ENCODE results near the gene INTS6.

Gene INTS6

GRCh38 chr13:51440381-51440780, 12.5 kb downstream of the INTS6 start:
- H3K4me2 ChIP-seq (ENCODE audit: low read depth, low read length), result no peak overlapping the region
- no peaks in the 10 kb centered on the region for H3K36me3 ChIP-seq (replicated peaks; ENCODE audit: insufficient read depth, low read length)
- no peaks in the 10 kb centered on the region for H3K9me3 ChIP-seq (replicated peaks; ENCODE audit: insufficient read depth, low read length)
- H3F3A ChIP-seq (ENCODE audit: insufficient read depth, low read length), result no peaks in the 10 kb centered on the region
- no peak for DNase-seq
- H3K9ac ChIP-seq (ENCODE audit: low read length), result no peak overlapping the region
- no peaks in the 10 kb centered on the region for H4K20me1 ChIP-seq (ENCODE audit: insufficient read depth, low read length)
- H2AFZ ChIP-seq (ENCODE audit: low read length), result no peak overlapping the region
- no peaks in the 10 kb centered on the region for H3K27me3 ChIP-seq (replicated peaks; ENCODE audit: insufficient read depth, low read length)
- TF ChIP-seq EZH2phosphoT487 (IDR thresholded peaks at IDR 0.05; ENCODE audit: low read length) (no peak), CTCF (IDR thresholded peaks at IDR 0.05; ENCODE audit: low read length) (no peak), EZH2 (optimal IDR thresholded peaks at IDR 0.05; ENCODE audit: low read depth, low read length) (no peak)
- H3K27ac ChIP-seq (ENCODE audit: low read length), result no peak overlapping the region
- H3K4me1 ChIP-seq (ENCODE audit: low read length), result no peaks in the 10 kb centered on the region
- H3K9me2 ChIP-seq (replicated peaks; ENCODE audit: insufficient read depth, low read length), result no peaks in the 10 kb centered on the region
- H3K79me2 ChIP-seq (ENCODE audit: low read length), result no peaks in the 10 kb centered on the region
- H3K4me3 ChIP-seq (ENCODE audit: low read length), result no peak overlapping the region

DNA sequence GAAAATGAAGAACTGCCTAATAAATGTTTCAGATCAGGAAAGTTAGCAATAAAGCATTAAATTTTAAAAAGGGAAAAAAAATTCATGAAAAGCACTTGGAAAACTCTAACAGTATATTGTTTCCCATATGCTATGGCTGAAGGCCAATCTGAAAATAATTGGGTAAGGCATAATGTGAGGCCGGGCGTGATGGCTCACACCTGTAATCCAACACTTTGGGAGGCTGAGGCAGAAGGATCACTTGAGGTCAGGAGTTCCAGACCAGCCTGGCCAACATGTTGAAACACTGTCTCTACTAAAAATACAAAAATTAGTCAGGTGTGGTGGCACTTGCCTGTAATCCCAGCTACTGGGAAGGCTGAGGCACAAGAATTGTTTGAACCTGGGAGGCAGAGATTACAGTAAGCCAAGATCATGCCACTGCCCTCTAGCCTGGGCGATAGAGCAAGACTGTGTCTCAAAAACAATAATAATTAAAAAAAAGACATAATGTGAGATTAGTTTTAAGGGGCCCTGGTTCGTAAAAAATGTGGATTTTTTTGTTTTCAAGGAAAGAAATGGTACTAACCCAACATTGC, 15.2 kb downstream of the INTS6 start:
- DNase-seq, result no peak
- no peaks in the 10 kb centered on the region for H3K79me2 ChIP-seq (ENCODE audit: low read length)
- H3K27me3 ChIP-seq (replicated peaks; ENCODE audit: insufficient read depth, low read length), result no peaks in the 10 kb centered on the region
- H3K4me1 ChIP-seq (ENCODE audit: low read length), result no peaks in the 10 kb centered on the region
- H3K4me3 ChIP-seq (ENCODE audit: low read length), result no peak overlapping the region
- H3K27ac ChIP-seq (ENCODE audit: low read length), result no peak overlapping the region
- H3K36me3 ChIP-seq (replicated peaks; ENCODE audit: insufficient read depth, low read length), result no peaks in the 10 kb centered on the region
- H3K9ac ChIP-seq (ENCODE audit: low read length), result no peak overlapping the region
- TF ChIP-seq CTCF (IDR thresholded peaks at IDR 0.05; ENCODE audit: low read length) (no peak), EZH2 (optimal IDR thresholded peaks at IDR 0.05; ENCODE audit: low read depth, low read length) (no peak), EZH2phosphoT487 (IDR thresholded peaks at IDR 0.05; ENCODE audit: low read length) (no peak)
- H4K20me1 ChIP-seq (ENCODE audit: insufficient read depth, low read length), result no peaks in the 10 kb centered on the region
- H3K4me2 ChIP-seq (ENCODE audit: low read depth, low read length), result no peak overlapping the region
- H3F3A ChIP-seq (ENCODE audit: insufficient read depth, low read length), result no peaks in the 10 kb centered on the region
- no peaks in the 10 kb centered on the region for H3K9me3 ChIP-seq (replicated peaks; ENCODE audit: insufficient read depth, low read length)
- no peaks in the 10 kb centered on the region for H3K9me2 ChIP-seq (replicated peaks; ENCODE audit: insufficient read depth, low read length)
- H2AFZ ChIP-seq (ENCODE audit: low read length), result no peak overlapping the region

DNA sequence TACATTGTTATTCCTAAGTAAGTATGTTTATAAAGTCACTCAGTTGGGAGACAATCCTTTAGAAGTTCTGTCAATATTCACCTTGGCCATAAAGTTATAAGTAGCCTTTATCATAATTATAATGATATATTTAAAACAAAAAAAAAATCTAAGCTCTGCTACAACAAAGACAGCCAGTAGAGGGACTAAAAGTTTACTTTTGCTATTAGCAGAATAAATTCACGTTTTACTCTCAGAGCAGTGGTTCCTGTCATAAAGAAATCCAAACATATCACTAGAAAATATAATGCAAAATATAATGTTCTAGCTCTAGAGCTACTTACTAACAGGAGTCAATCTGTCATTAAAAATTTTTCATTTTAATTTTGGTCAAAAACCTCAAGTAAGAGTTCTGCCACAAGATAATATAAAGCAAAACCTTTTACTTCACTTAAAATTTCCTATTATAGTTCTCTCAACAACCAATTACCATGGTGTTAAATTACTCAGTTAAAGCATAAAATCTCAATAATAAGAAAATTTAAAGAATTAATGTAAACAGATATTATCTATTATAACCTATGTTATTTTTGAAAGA, 17.7 kb downstream of the INTS6 start:
- H3K4me3 ChIP-seq (ENCODE audit: low read length), result no peak overlapping the region
- H2AFZ ChIP-seq (ENCODE audit: low read length), result no peak overlapping the region
- H3K27me3 ChIP-seq (replicated peaks; ENCODE audit: insufficient read depth, low read length), result no peaks in the 10 kb centered on the region
- DNase-seq, result no peak
- no peaks in the 10 kb centered on the region for H3K9me2 ChIP-seq (replicated peaks; ENCODE audit: insufficient read depth, low read length)
- TF ChIP-seq CTCF (IDR thresholded peaks at IDR 0.05; ENCODE audit: low read length) (no peak), EZH2phosphoT487 (IDR thresholded peaks at IDR 0.05; ENCODE audit: low read length) (no peak), EZH2 (optimal IDR thresholded peaks at IDR 0.05; ENCODE audit: low read depth, low read length) (no peak)
- H3K9ac ChIP-seq (ENCODE audit: low read length), result no peak overlapping the region
- no peaks in the 10 kb centered on the region for H3K4me1 ChIP-seq (ENCODE audit: low read length)
- H3K79me2 ChIP-seq (ENCODE audit: low read length), result no peaks in the 10 kb centered on the region
- H3K4me2 ChIP-seq (ENCODE audit: low read depth, low read length), result no peak overlapping the region
- no peaks in the 10 kb centered on the region for H3K9me3 ChIP-seq (replicated peaks; ENCODE audit: insufficient read depth, low read length)
- H3F3A ChIP-seq (ENCODE audit: insufficient read depth, low read length), result no peaks in the 10 kb centered on the region
- no peak overlapping the region for H3K27ac ChIP-seq (ENCODE audit: low read length)
- H3K36me3 ChIP-seq (replicated peaks; ENCODE audit: insufficient read depth, low read length), result no peaks in the 10 kb centered on the region
- no peaks in the 10 kb centered on the region for H4K20me1 ChIP-seq (ENCODE audit: insufficient read depth, low read length)
